ENCODE data around the gene SARS1.

- TF ChIP-seq POLR2A (IDR thresholded peaks at IDR 0.05) (no peak), CTCF (IDR thresholded peaks at IDR 0.05) (no peak)
These were observed 24.9 kb upstream of the SARS1 start for GRCh38 chr1:109188781-109189180.

Measured in esophagus squamous epithelium (tissue), 4 donors.